ENCODE data around the gene EVX2.

Gene EVX2

DNA sequence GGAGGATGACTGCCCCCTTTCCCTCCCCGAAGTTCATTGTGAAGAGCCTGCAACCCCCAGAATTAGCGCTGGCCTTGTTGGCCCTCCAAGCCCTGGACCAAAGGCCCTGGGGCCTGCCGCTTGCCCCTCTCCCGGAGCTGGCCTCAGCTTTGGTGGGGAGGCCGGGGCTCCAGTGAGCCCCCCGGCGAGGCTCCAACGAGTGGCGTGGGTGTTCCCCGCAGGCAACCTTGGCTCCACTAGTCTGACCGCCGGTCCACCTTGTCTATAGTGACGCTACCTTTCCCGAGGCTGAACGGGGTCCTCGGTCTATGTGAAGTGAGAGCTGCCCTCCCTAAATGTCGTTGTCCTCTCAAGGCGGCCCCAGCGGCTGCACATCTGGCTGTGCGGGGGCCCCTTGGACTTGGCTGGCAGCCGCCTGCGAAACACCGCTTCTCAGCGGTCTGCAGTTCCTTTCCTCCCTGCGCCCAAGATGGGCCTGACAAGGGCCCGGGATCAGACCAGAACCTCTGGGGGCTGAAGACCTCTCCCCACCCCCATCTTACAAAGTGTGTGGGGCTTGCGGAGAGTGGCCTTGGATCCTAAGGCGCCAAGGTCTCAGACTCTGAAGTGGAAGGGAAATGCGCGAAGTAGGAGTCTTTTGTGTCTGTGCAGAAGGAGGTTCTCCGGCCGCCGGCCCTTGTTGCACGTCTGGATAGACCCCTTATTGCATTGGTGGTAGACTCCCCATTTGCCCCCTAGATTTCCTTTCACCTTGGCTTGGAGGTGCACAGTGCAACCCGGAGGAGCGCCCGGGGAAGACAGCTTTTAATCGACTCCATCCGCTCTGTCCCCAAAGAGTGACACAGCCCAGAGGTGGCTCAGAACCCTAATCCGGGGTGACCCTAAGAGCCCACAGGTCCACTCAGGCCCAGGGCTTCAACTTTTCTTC is 28.9 kb upstream of the EVX2 start:
- TF ChIP-seq EZH2 (IDR thresholded peaks at IDR 0.05; ENCODE audit: borderline replicate concordance, low read depth, low read length, severe bottlenecking) (no peak), CTCF (IDR thresholded peaks at IDR 0.05; ENCODE audit: borderline replicate concordance, extremely low read depth, low read length, poor library complexity, severe bottlenecking) (no peak)
- DNase-seq: no peak
- Histone ChIP-seq H3K27me3 (ENCODE audit: insufficient read depth, low read length, poor library complexity) (no peaks in the 10 kb centered on the region), H3K79me2 (ENCODE audit: insufficient read depth, low read length) (no peaks in the 10 kb centered on the region), H3K4me3 (ENCODE audit: low read depth in 1 of 2, low read length in 2 of 2) (no peak overlapping the region), H3K9me3 (ENCODE audit: insufficient read depth, low read length, severe bottlenecking) (no peaks in the 10 kb centered on the region), H3K36me3 (ENCODE audit: insufficient read depth, low read length) (no peaks in the 10 kb centered on the region), H3K9ac (ENCODE audit: low read depth, low read length) (no peak overlapping the region), H3K4me1 (ENCODE audit: insufficient read depth, low read length) (no peaks in the 10 kb centered on the region), H3K27ac (ENCODE audit: low read length) (no peak overlapping the region), H3K4me2 (ENCODE audit: insufficient read depth, low read length) (no peak overlapping the region), H4K20me1 (ENCODE audit: insufficient read depth, low read length) (no peaks in the 10 kb centered on the region), H2AFZ (ENCODE audit: low read depth, low read length) (no peak overlapping the region)
- no peak for ATAC-seq (ENCODE audit: insufficient read depth, low read depth)

GRCh38 chr2:176111846-176112374 is 28.1 kb upstream of the EVX2 start:
- TF ChIP-seq EZH2 (IDR thresholded peaks at IDR 0.05; ENCODE audit: borderline replicate concordance, low read depth, low read length, severe bottlenecking) (no peak), CTCF (IDR thresholded peaks at IDR 0.05; ENCODE audit: borderline replicate concordance, extremely low read depth, low read length, poor library complexity, severe bottlenecking) (no peak)
- no peaks in the 10 kb centered on the region for H4K20me1 ChIP-seq (ENCODE audit: insufficient read depth, low read length)
- H2AFZ ChIP-seq (ENCODE audit: low read depth, low read length): no peak overlapping the region
- H3K79me2 ChIP-seq (ENCODE audit: insufficient read depth, low read length): no peaks in the 10 kb centered on the region
- no peaks in the 10 kb centered on the region for H3K27me3 ChIP-seq (ENCODE audit: insufficient read depth, low read length, poor library complexity)
- no peak overlapping the region for H3K27ac ChIP-seq (ENCODE audit: low read length)
- no peak for DNase-seq
- no peak for ATAC-seq (ENCODE audit: insufficient read depth, low read depth)
- no peaks in the 10 kb centered on the region for H3K36me3 ChIP-seq (ENCODE audit: insufficient read depth, low read length)
- H3K4me2 ChIP-seq (ENCODE audit: insufficient read depth, low read length): no peak overlapping the region
- no peaks in the 10 kb centered on the region for H3K9me3 ChIP-seq (ENCODE audit: insufficient read depth, low read length, severe bottlenecking)
- H3K4me1 ChIP-seq (ENCODE audit: insufficient read depth, low read length): no peaks in the 10 kb centered on the region
- no peak overlapping the region for H3K4me3 ChIP-seq (ENCODE audit: low read depth in 1 of 2, low read length in 2 of 2)
- H3K9ac ChIP-seq (ENCODE audit: low read depth, low read length): no peak overlapping the region

DNA sequence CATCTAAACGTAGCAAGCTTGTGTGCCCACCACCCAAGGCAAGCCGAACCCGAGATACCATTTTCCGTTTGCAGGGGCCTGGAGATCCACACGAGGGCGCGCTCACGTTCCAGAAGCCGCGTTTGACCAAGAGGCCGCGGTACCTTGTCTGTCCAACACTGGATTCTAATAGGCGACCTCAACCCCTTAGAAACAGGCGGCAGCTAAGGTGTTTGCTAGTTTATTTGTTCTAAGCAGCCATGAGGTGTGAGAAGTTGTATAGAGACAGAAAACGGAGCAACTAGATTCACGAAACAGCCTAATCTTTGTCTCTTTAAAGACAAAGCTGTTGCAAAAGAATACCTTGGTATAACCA is 27.5 kb upstream of the EVX2 start:
- Histone ChIP-seq H3K4me2 (ENCODE audit: insufficient read depth, low read length) (no peak overlapping the region), H3K9me3 (ENCODE audit: insufficient read depth, low read length, severe bottlenecking) (no peaks in the 10 kb centered on the region), H3K79me2 (ENCODE audit: insufficient read depth, low read length) (no peaks in the 10 kb centered on the region), H3K4me1 (ENCODE audit: insufficient read depth, low read length) (no peaks in the 10 kb centered on the region), H4K20me1 (ENCODE audit: insufficient read depth, low read length) (no peaks in the 10 kb centered on the region), H3K9ac (ENCODE audit: low read depth, low read length) (no peak overlapping the region), H2AFZ (ENCODE audit: low read depth, low read length) (no peak overlapping the region), H3K27me3 (ENCODE audit: insufficient read depth, low read length, poor library complexity) (no peaks in the 10 kb centered on the region), H3K4me3 (ENCODE audit: low read depth in 1 of 2, low read length in 2 of 2) (no peak overlapping the region), H3K36me3 (ENCODE audit: insufficient read depth, low read length) (no peaks in the 10 kb centered on the region), H3K27ac (ENCODE audit: low read length) (no peak overlapping the region)
- DNase-seq: no peak
- ATAC-seq (ENCODE audit: insufficient read depth, low read depth): no peak
- TF ChIP-seq CTCF (IDR thresholded peaks at IDR 0.05; ENCODE audit: borderline replicate concordance, extremely low read depth, low read length, poor library complexity, severe bottlenecking) (no peak), EZH2 (IDR thresholded peaks at IDR 0.05; ENCODE audit: borderline replicate concordance, low read depth, low read length, severe bottlenecking) (no peak)

Measured in DND-41 (cell line).